Sigmoid colon (tissue), 4 donors: ENCODE data around the gene VSTM2L.

ENCODE experiments used
- CTCF ChIP-seq, 4 experiments: fragments of 450-650 bp in 3 of 4; fragments of 200-600 bp in 1 of 4; IDR thresholded peaks; one replicate each; pipeline ENCODE4 v1.5.1; 2016 to 2019; ENCODE audit warnings: antibody characterized with exemption in 4 of 4, mild to moderate bottlenecking in 3 of 4, moderate library complexity in 2 of 4
- EP300 ChIP-seq, 4 donors: sonication (generic); formaldehyde crosslinking; IDR thresholded peaks; one replicate each; pipeline ENCODE4 v1.6.1; 2017; ENCODE audit warnings: antibody characterized with exemption in 4 of 4
- POLR2A ChIP-seq, 2 donors: fragments of 450-650 bp; IDR thresholded peaks; one replicate each; pipeline ENCODE4 v1.6.1; 2016; ENCODE audit warnings: antibody characterized with exemption in 2 of 2, mild to moderate bottlenecking in 2 of 2, moderate library complexity in 2 of 2

GRCh38 chr20:37979021-37979985, 76.4 kb downstream of the VSTM2L start:
- TF ChIP-seq CTCF (IDR thresholded peaks at IDR 0.05) (no peak), EP300 (IDR thresholded peaks at IDR 0.05) (no peak), POLR2A (IDR thresholded peaks at IDR 0.05) (no peak)
